Measurements from ENCODE around the gene CEP85L. TPM values are rescaled to one million over a fixed set of nuclear protein-coding genes. Genes with fewer than 3 reads are reported as not detected.

The CEP85L gene
- total RNA-seq, 2 experiments from 2014 or later = 9.6 to 12.0 TPM

GRCh38 chr6:118649918-118650581, 1.3 kb downstream of the CEP85L start:
- Histone ChIP-seq H4K20me1 (ENCODE audit: insufficient read depth, low read length) (peaks cover 9% of the 10 kb centered on the region), H3K27ac (ENCODE audit: low read depth, low read length, poor library complexity, severe bottlenecking) (no peak overlapping the region), H3K9me2 (ENCODE audit: insufficient read depth, low read length) (no peaks in the 10 kb centered on the region), H3K36me3 (ENCODE audit: insufficient read depth, low read length) (no peaks in the 10 kb centered on the region), H3K4me3 (ENCODE audit: low read depth, low read length, poor library complexity, severe bottlenecking) (peak overlapping the region; percentile 81), H2AFZ (ENCODE audit: low read length) (peak overlapping the region; percentile 98; the same call in 1 of the 2 replicates), H3K4me1 (ENCODE audit: insufficient read depth, low read length, poor library complexity, severe bottlenecking) (peaks cover 44% of the 10 kb centered on the region), H3K4me2 (ENCODE audit: low read length) (peak overlapping the region; percentile 98), H3K9me3 (ENCODE audit: low read length) (no peaks in the 10 kb centered on the region), H3K79me2 (ENCODE audit: insufficient read depth, low read depth, low read length) (no peaks in the 10 kb centered on the region)
- TF ChIP-seq EZH2phosphoT487 (IDR thresholded peaks at IDR 0.05; ENCODE audit: borderline replicate concordance, low read depth, low read length) (no peak), CTCF (conservative IDR thresholded peaks at IDR 0.05; ENCODE audit: low read length) (no peak)
- intact Hi-C loops (cut with micrococcal nuclease; ENCODE audit: unreplicated experiment) = loop anchor here (2.0 kb wide), 1 partner anchor 245 kb away; the partner anchor contains the start of gene ASF1A
- CTCF ChIA-PET (ENCODE audit: unreplicated experiment) = no interaction called here
- TSS peak; percentile 61 for BruUV-seq (replicated peaks)
- POLR2A ChIA-PET = interaction anchor here (0.9 to 1.6 kb wide), 2 partner anchors 13 to 354 kb away, joined by 3 to 4 read pairs; no protein-coding TSS in a partner anchor
- DNase-seq (ENCODE audit: low spot score) = no peak

DNA sequence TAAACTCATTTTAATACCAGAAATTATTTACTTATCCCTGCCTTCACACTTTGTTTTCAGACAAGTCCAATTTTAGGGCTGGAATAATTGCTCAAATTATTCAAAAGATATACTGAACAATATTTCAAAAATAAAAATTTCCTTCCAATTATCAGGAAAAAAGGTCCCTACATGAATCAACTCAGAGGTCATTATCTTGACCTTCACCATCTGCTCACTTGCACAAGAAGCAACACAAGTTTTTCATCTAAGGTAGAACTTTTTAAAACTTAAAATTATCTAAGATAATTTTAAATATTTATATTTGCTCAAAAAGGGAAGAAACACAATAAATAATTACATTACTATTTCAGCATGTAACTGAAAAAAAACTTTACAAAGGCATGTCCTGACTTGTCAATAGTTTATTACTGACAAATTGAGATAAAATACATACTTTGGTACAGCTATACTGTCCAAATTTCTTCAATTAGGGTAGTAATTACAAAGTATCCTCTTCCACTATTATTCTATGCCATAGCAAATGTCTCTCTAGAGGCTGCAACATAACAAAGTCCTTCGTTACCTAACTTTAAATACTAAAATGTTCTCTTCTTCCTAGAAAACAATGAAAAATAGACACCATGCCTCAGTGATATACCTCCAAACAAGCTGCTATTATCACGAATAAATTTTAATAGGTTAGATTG, 2.4 kb downstream of the CEP85L start:
- Histone ChIP-seq H3K4me1 (ENCODE audit: insufficient read depth, low read length, poor library complexity, severe bottlenecking) (peaks cover 37% of the 10 kb centered on the region), H3K36me3 (ENCODE audit: insufficient read depth, low read length) (no peaks in the 10 kb centered on the region), H3K79me2 (ENCODE audit: insufficient read depth, low read depth, low read length) (no peaks in the 10 kb centered on the region), H3K4me2 (ENCODE audit: low read length) (peak overlapping the region; percentile 98; the same call in 1 of the 2 replicates), H3K9me2 (ENCODE audit: insufficient read depth, low read length) (no peaks in the 10 kb centered on the region), H3K9me3 (ENCODE audit: low read length) (no peaks in the 10 kb centered on the region), H4K20me1 (ENCODE audit: insufficient read depth, low read length) (peaks cover 9% of the 10 kb centered on the region), H3K4me3 (ENCODE audit: low read depth, low read length, poor library complexity, severe bottlenecking) (no peak overlapping the region), H3K27ac (ENCODE audit: low read depth, low read length, poor library complexity, severe bottlenecking) (no peak overlapping the region), H2AFZ (ENCODE audit: low read length) (no peak overlapping the region)
- POLR2A ChIA-PET = interaction anchor here (0.7 to 1.6 kb wide), 3 partner anchors 12 to 454 kb away, joined by 3 to 4 read pairs (median 3); no protein-coding TSS in a partner anchor
- no TSS peak for BruUV-seq (replicated peaks)
- intact Hi-C loops (cut with micrococcal nuclease; ENCODE audit: unreplicated experiment) = no loop called here
- DNase-seq (ENCODE audit: low spot score) = no peak
- TF ChIP-seq CTCF (conservative IDR thresholded peaks at IDR 0.05; ENCODE audit: low read length) = no peak
- no peak for TF ChIP-seq EZH2phosphoT487 (IDR thresholded peaks at IDR 0.05; ENCODE audit: borderline replicate concordance, low read depth, low read length)
- CTCF ChIA-PET (ENCODE audit: unreplicated experiment) = no interaction called here

GRCh38 chr6:118646977-118647376, 4.4 kb downstream of the CEP85L start:
- Histone ChIP-seq H3K4me3 (ENCODE audit: low read depth, low read length, poor library complexity, severe bottlenecking) (no peak overlapping the region), H3K4me1 (ENCODE audit: insufficient read depth, low read length, poor library complexity, severe bottlenecking) (peaks cover 17% of the 10 kb centered on the region), H3K36me3 (ENCODE audit: insufficient read depth, low read length) (no peaks in the 10 kb centered on the region), H3K27ac (ENCODE audit: low read depth, low read length, poor library complexity, severe bottlenecking) (no peak overlapping the region), H3K9me2 (ENCODE audit: insufficient read depth, low read length) (no peaks in the 10 kb centered on the region), H3K4me2 (ENCODE audit: low read length) (no peak overlapping the region), H3K79me2 (ENCODE audit: insufficient read depth, low read depth, low read length) (no peaks in the 10 kb centered on the region), H4K20me1 (ENCODE audit: insufficient read depth, low read length) (peaks cover 9% of the 10 kb centered on the region), H2AFZ (ENCODE audit: low read length) (no peak overlapping the region), H3K9me3 (ENCODE audit: low read length) (no peaks in the 10 kb centered on the region)
- ChIA-PET CTCF (ENCODE audit: unreplicated experiment) (no interaction called here), POLR2A (no interaction called here)
- no TSS peak for BruUV-seq (replicated peaks)
- DNase-seq (ENCODE audit: low spot score) = no peak
- no peak for TF ChIP-seq CTCF (conservative IDR thresholded peaks at IDR 0.05; ENCODE audit: low read length)
- no peak for TF ChIP-seq EZH2phosphoT487 (IDR thresholded peaks at IDR 0.05; ENCODE audit: borderline replicate concordance, low read depth, low read length)
- intact Hi-C loops (cut with micrococcal nuclease; ENCODE audit: unreplicated experiment) = no loop called here

Measured in OCI-LY7 (cell line).